Right lobe of liver (tissue), 4 donors: ENCODE results near the gene ZNF718.

ENCODE experiments used
- CTCF ChIP-seq, 4 donors: fragments of 200-600 bp in 3 of 4; fragments of 450-650 bp in 1 of 4; IDR thresholded peaks; one replicate each; pipeline versions ENCODE4 v1.5.1 to v1.8.0; 2016 to 2022; ENCODE audit warnings: antibody characterized with exemption in 4 of 4, mild to moderate bottlenecking in 2 of 4
- POLR2A ChIP-seq: fragments of 450-650 bp; IDR thresholded peaks from one replicate; pipeline ENCODE4 v1.6.1; 2017; ENCODE audit warnings: antibody characterized with exemption, mild to moderate bottlenecking
- donor health status: DM: no; HTN: no; CAD: no.
- donor health status: DM: no; HTN: no; CAD: no.
- donor health status: DM: no; HTN: yes; CAD: no.

GRCh38 chr4:205097-205756 lies 80.9 kb downstream of the ZNF718 start:
- TF ChIP-seq CTCF (IDR thresholded peaks at IDR 0.05) = no peak
- TF ChIP-seq POLR2A = no peak
